ENCODE measurements around the gene PRKCH. TPM values are rescaled to one million over a fixed set of nuclear protein-coding genes. Genes with fewer than 3 reads are reported as not detected.

PRKCH gene
- total RNA-seq, 1 experiment from 2014 or later, result 5.2 TPM

DNA sequence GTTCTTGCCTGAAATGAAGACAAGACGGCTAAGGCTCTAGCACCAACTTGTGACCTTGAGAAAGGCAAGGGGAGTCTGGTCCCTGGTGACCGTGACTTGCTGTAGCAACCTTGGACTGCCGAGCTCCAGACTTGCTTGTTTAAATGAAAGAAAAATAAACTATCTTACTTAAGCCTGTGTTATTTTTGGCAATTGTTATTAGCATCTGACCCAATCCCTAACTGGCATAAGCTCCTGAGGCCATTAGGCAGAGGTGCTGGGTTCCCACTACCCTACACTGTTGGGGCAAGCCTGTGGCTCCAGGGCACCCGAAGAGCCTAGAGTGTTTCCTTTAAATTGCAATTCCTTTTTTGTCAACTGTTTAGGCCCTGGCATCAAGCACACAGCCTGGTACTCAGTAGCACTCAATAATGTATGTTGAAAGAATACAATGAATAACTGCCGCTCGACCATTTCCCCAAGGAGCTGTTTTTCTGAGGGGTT lies 267.1 kb downstream of the PRKCH start:
- no peak overlapping the region for H4K8ac ChIP-seq (replicated peaks; ENCODE audit: insufficient read length, low read depth, low read length)
- H3K27ac Mint-ChIP-seq, result no peak overlapping the region
- no peak overlapping the region for H2BK20ac ChIP-seq (ENCODE audit: low read depth, low read length, poor library complexity, severe bottlenecking)
- no peak overlapping the region for H3K4me3 Mint-ChIP-seq
- no peak overlapping the region for H3K4me2 ChIP-seq (ENCODE audit: insufficient read depth, insufficient read length, low read length)
- no peak overlapping the region for H4K5ac ChIP-seq (ENCODE audit: insufficient read length, low read depth, low read length)
- no peaks in the 10 kb centered on the region for H3K27me3 ChIP-seq (ENCODE audit: insufficient read depth, low read length)
- no peak overlapping the region for H3K9ac ChIP-seq (ENCODE audit: extremely low read depth, insufficient read length, low read length)
- H3K79me1 ChIP-seq (ENCODE audit: insufficient read depth, low read depth, low read length, poor library complexity, severe bottlenecking), result no peaks in the 10 kb centered on the region
- H2AFZ ChIP-seq (ENCODE audit: low read length), result no peak overlapping the region
- no peak overlapping the region for H3K4ac ChIP-seq (ENCODE audit: low read depth, low read length)
- TF ChIP-seq, protein P1, sequence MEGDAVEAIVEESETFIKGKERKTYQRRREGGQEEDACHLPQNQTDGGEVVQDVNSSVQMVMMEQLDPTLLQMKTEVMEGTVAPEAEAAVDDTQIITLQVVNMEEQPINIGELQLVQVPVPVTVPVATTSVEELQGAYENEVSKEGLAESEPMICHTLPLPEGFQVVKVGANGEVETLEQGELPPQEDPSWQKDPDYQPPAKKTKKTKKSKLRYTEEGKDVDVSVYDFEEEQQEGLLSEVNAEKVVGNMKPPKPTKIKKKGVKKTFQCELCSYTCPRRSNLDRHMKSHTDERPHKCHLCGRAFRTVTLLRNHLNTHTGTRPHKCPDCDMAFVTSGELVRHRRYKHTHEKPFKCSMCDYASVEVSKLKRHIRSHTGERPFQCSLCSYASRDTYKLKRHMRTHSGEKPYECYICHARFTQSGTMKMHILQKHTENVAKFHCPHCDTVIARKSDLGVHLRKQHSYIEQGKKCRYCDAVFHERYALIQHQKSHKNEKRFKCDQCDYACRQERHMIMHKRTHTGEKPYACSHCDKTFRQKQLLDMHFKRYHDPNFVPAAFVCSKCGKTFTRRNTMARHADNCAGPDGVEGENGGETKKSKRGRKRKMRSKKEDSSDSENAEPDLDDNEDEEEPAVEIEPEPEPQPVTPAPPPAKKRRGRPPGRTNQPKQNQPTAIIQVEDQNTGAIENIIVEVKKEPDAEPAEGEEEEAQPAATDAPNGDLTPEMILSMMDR (conservative IDR thresholded peaks at IDR 0.05), result no peak
- H3K18ac ChIP-seq (ENCODE audit: insufficient read length, low read depth, low read length), result no peak overlapping the region
- H3K14ac ChIP-seq (ENCODE audit: insufficient read depth, low read length), result no peak overlapping the region
- no peak overlapping the region for H2BK5ac ChIP-seq (ENCODE audit: insufficient read length, low read length)
- no peaks in the 10 kb centered on the region for H3K9me3 Mint-ChIP-seq
- no peaks in the 10 kb centered on the region for H3K4me1 ChIP-seq (ENCODE audit: insufficient read depth, low read length)
- no peak overlapping the region for H4K91ac ChIP-seq (ENCODE audit: insufficient read length, low read depth, low read length)
- H3K56ac ChIP-seq (ENCODE audit: insufficient read length, low read depth, low read length), result no peak overlapping the region
- H3K23me2 ChIP-seq (ENCODE audit: insufficient read length, low read depth, low read length, poor library complexity, severe bottlenecking), result no peaks in the 10 kb centered on the region
- H3K9me3 ChIP-seq (ENCODE audit: control insufficient read depth, low read depth, low read length), result no peaks in the 10 kb centered on the region
- no peaks in the 10 kb centered on the region for H3K79me2 ChIP-seq (ENCODE audit: insufficient read depth, low read length)
- H2BK12ac ChIP-seq (ENCODE audit: insufficient read length, low read depth, low read length), result no peak overlapping the region
- peaks cover 16 to 19% of the 10 kb centered on the region in 2 experiments for H3K4me1 Mint-ChIP-seq
- no peaks in the 10 kb centered on the region for H3K27me3 Mint-ChIP-seq (ENCODE audit: low read depth)
- no peak overlapping the region for H3K27ac ChIP-seq (ENCODE audit: insufficient read length, low read depth, low read length)
- no peak overlapping the region for H3K23ac ChIP-seq (ENCODE audit: insufficient read length, low read depth, low read length)
- no peak overlapping the region for H2BK15ac ChIP-seq (ENCODE audit: low read depth, low read length)
- WGBS (ENCODE audit: extremely low coverage, insufficient read length, low lambda C conversion rate), result no CpG with 5 or more reads among the region's 6 CpGs
- H2BK120ac ChIP-seq (ENCODE audit: low read depth, low read length, poor library complexity, severe bottlenecking), result no peak overlapping the region
- no peaks in the 10 kb centered on the region for H3K36me3 Mint-ChIP-seq (ENCODE audit: insufficient read depth in 1 of 3, low read depth in 3 of 3)
- no peak for DNase-seq
- H3T11ph ChIP-seq (ENCODE audit: low read length), result no peak overlapping the region
- no peak overlapping the region for H2AK5ac ChIP-seq (ENCODE audit: insufficient read length, low read length)
- H4K20me1 ChIP-seq (ENCODE audit: control insufficient read depth, insufficient read depth, insufficient read length), result no peaks in the 10 kb centered on the region
